Measurements from ENCODE around the gene FHOD3. TPM values are rescaled to one million over a fixed set of nuclear protein-coding genes. Genes with fewer than 3 reads are reported as not detected.

FHOD3 gene
- total and polyA plus RNA-seq, 2 experiments from 2014 or later: 2.7 to 8.7 TPM

DNA sequence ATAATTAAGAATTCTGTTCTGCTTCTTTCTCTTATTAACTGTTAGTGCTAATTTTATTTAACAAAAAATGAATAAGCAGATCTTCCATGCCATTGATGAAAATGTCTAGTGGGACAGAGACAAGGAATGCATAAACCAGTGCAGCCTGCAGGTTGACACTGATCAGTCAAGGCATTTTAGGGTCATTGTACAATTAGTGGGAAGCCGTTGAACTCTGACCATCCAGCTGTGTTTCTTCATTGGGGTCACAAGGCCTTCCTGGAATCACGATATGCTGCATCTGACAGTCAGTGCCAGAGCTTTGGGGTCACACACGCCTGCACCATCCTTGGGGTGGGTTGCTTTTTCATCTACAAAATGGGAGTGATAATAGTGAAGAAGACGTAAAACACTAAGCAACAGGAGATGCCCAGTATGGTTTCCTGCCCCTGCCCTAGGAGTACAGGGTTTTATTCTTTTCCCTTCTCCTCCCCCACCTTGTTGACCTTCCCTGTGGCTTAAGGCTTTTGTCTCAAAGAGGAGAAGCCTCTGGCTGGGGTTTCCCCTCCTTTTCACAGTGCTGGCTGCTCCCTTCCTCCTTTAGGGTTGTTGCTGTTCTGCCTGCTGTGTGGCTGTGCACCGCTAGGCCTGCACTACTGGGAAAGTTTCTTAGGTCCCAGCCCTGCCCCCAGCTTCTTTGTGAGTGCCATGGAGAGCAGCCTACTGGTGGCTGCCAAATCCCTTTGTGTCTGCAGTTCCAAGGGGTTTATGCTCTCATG lies 285.7 kb downstream of the FHOD3 start:
- H3K27me3 ChIP-seq (ENCODE audit: insufficient read depth): no peaks in the 10 kb centered on the region
- no peaks in the 10 kb centered on the region for H3K79me2 ChIP-seq (replicated peaks; ENCODE audit: insufficient read depth)
- peak; percentile 99 for ATAC-seq
- Mint-ChIP-seq H3K27me3 (ENCODE audit: insufficient read depth, low read depth, poor library complexity) (peaks cover 13% of the 10 kb centered on the region), H3K4me3 (no peak overlapping the region; the same call in 2 of the 3 replicates), H3K9me3 (peaks cover under 1% of the 10 kb centered on the region; the same call in 2 of the 3 replicates), H3K27ac (peak overlapping the region; percentile 80), H3K36me3 (ENCODE audit: low read depth) (peaks cover 13% of the 10 kb centered on the region), H3K4me1 (peaks cover 52% of the 10 kb centered on the region)
- H3K36me3 ChIP-seq (ENCODE audit: insufficient read depth): no peaks in the 10 kb centered on the region
- peaks cover 8% of the 10 kb centered on the region; the same call in 1 of the 2 replicates for H3K9me2 ChIP-seq (ENCODE audit: insufficient read depth)
- H3K27ac ChIP-seq (ENCODE audit: low read depth): peak overlapping the region; percentile 65; the same call in 1 of the 2 replicates
- no peak overlapping the region for H2AFZ ChIP-seq
- no peaks in the 10 kb centered on the region for H4K20me1 ChIP-seq (replicated peaks; ENCODE audit: insufficient read depth)
- 0 out of 2 replicates have a peak, but pooled peaks have one; percentile 79 for TF ChIP-seq ZNF114 (CRISPR knock-in tag; IDR thresholded peaks at IDR 0.05)
- TF ChIP-seq CREB1 (CRISPR knock-in tag; IDR thresholded peaks at IDR 0.05; ENCODE audit: low read depth): peak; percentile 34; the same call in 1 of the 2 replicates
- no peak for TF ChIP-seq ETS1 (IDR thresholded peaks at IDR 0.05)
- TF ChIP-seq ZNF331 (CRISPR knock-in tag; IDR thresholded peaks at IDR 0.05; ENCODE audit: low read depth): 0 out of 2 replicates have a peak, but pooled peaks have one; percentile 3
- peak; percentile 90 for TF ChIP-seq ZNF462 (CRISPR knock-in tag; IDR thresholded peaks at IDR 0.05)
- TF ChIP-seq POLR2AphosphoS5 (IDR thresholded peaks at IDR 0.05; ENCODE audit: low read depth): no peak
- TF ChIP-seq, protein P1, sequence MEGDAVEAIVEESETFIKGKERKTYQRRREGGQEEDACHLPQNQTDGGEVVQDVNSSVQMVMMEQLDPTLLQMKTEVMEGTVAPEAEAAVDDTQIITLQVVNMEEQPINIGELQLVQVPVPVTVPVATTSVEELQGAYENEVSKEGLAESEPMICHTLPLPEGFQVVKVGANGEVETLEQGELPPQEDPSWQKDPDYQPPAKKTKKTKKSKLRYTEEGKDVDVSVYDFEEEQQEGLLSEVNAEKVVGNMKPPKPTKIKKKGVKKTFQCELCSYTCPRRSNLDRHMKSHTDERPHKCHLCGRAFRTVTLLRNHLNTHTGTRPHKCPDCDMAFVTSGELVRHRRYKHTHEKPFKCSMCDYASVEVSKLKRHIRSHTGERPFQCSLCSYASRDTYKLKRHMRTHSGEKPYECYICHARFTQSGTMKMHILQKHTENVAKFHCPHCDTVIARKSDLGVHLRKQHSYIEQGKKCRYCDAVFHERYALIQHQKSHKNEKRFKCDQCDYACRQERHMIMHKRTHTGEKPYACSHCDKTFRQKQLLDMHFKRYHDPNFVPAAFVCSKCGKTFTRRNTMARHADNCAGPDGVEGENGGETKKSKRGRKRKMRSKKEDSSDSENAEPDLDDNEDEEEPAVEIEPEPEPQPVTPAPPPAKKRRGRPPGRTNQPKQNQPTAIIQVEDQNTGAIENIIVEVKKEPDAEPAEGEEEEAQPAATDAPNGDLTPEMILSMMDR (conservative IDR thresholded peaks at IDR 0.05; ENCODE audit: low read depth in 2 of 2): peak; percentile 22 to 37; a peak in 2 of 4 replicates
- TF ChIP-seq NANOG (IDR thresholded peaks at IDR 0.05; ENCODE audit: borderline replicate concordance): no peak
- no peak for TF ChIP-seq EZH2 (IDR thresholded peaks at IDR 0.05; ENCODE audit: low read depth, unreplicated experiment)
- no peak for TF ChIP-seq STAT1 (IDR thresholded peaks at IDR 0.05; ENCODE audit: unreplicated experiment)
- TF ChIP-seq JUNB (IDR thresholded peaks at IDR 0.05; ENCODE audit: unreplicated experiment): no peak
- TF ChIP-seq, protein P2, sequence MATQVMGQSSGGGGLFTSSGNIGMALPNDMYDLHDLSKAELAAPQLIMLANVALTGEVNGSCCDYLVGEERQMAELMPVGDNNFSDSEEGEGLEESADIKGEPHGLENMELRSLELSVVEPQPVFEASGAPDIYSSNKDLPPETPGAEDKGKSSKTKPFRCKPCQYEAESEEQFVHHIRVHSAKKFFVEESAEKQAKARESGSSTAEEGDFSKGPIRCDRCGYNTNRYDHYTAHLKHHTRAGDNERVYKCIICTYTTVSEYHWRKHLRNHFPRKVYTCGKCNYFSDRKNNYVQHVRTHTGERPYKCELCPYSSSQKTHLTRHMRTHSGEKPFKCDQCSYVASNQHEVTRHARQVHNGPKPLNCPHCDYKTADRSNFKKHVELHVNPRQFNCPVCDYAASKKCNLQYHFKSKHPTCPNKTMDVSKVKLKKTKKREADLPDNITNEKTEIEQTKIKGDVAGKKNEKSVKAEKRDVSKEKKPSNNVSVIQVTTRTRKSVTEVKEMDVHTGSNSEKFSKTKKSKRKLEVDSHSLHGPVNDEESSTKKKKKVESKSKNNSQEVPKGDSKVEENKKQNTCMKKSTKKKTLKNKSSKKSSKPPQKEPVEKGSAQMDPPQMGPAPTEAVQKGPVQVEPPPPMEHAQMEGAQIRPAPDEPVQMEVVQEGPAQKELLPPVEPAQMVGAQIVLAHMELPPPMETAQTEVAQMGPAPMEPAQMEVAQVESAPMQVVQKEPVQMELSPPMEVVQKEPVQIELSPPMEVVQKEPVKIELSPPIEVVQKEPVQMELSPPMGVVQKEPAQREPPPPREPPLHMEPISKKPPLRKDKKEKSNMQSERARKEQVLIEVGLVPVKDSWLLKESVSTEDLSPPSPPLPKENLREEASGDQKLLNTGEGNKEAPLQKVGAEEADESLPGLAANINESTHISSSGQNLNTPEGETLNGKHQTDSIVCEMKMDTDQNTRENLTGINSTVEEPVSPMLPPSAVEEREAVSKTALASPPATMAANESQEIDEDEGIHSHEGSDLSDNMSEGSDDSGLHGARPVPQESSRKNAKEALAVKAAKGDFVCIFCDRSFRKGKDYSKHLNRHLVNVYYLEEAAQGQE (IDR thresholded peaks at IDR 0.05; ENCODE audit: unreplicated experiment): no peak
- no peak for TF ChIP-seq EZH2phosphoT487 (IDR thresholded peaks at IDR 0.05; ENCODE audit: unreplicated experiment)
- H3K4me3 ChIP-seq: no peak overlapping the region
- peak; percentile 93 for DNase-seq (ENCODE audit: low spot score)
- peak overlapping the region; percentile 41; the same call in 1 of the 2 replicates for H3K4me2 ChIP-seq
- H3F3A ChIP-seq (replicated peaks; ENCODE audit: low read depth): no peaks in the 10 kb centered on the region
- H3K4me1 ChIP-seq (ENCODE audit: insufficient read depth): peaks cover 25% of the 10 kb centered on the region
